Activated gamma-delta T cell (primary cell): Measurements from ENCODE around the gene SNX27.
"Not testable (repeated sequence)": the region's sequence is repeated elsewhere in the genome, so short reads cannot be mapped to it uniquely, and the experiment has no call there.

Experiments used
- DNase-seq: peaks from one replicate; lab custom pipeline; 2025; lab: John Stamatoyannopoulos, UW

SNX27 gene

GRCh38 chr1:151720974-151721787 lies 109.3 kb downstream of the SNX27 start, which contains the start of gene RIIAD1:
TSS of gene RIIAD1 (plus strand) at chr1:151721522. CDS start at chr1:151721537, 15 bp downstream.
- DNase-seq: peak; percentile 28

- DNase-seq: no peak
Observed at GRCh38 chr1:151721788-151722510, 110.1 kb downstream of the SNX27 start.

- DNase-seq: no peak
Observed at GRCh38 chr1:151723726-151724370, 112.0 kb downstream of the SNX27 start.

- DNase-seq: no peak
Observed at GRCh38 chr1:151728151-151729054, 116.6 kb downstream of the SNX27 start.

- DNase-seq: no peak
Observed at GRCh38 chr1:151729157-151729965, 117.5 kb downstream of the SNX27 start.

- DNase-seq: no peak
Observed at GRCh38 chr1:151729966-151730291, 118.1 kb downstream of the SNX27 start.

GRCh38 chr1:151733126-151733525 lies 121.3 kb downstream of the SNX27 start:
- no peak for DNase-seq

- not testable (repeated sequence) for DNase-seq
Observed at GRCh38 chr1:151733995-151734394, 122.1 kb downstream of the SNX27 start.

- no peak for DNase-seq
Observed at GRCh38 chr1:151737026-151737425, 125.2 kb downstream of the SNX27 start.

- no peak for DNase-seq
Observed at GRCh38 chr1:151737479-151737878, 125.6 kb downstream of the SNX27 start.

GRCh38 chr1:151739590-151740355 lies 127.9 kb downstream of the SNX27 start:
- no peak for DNase-seq

GRCh38 chr1:151741516-151741915 lies 129.7 kb downstream of the SNX27 start:
- DNase-seq: no peak
